Measurements from ENCODE around the gene CARD19.

CARD19 gene

DNA sequence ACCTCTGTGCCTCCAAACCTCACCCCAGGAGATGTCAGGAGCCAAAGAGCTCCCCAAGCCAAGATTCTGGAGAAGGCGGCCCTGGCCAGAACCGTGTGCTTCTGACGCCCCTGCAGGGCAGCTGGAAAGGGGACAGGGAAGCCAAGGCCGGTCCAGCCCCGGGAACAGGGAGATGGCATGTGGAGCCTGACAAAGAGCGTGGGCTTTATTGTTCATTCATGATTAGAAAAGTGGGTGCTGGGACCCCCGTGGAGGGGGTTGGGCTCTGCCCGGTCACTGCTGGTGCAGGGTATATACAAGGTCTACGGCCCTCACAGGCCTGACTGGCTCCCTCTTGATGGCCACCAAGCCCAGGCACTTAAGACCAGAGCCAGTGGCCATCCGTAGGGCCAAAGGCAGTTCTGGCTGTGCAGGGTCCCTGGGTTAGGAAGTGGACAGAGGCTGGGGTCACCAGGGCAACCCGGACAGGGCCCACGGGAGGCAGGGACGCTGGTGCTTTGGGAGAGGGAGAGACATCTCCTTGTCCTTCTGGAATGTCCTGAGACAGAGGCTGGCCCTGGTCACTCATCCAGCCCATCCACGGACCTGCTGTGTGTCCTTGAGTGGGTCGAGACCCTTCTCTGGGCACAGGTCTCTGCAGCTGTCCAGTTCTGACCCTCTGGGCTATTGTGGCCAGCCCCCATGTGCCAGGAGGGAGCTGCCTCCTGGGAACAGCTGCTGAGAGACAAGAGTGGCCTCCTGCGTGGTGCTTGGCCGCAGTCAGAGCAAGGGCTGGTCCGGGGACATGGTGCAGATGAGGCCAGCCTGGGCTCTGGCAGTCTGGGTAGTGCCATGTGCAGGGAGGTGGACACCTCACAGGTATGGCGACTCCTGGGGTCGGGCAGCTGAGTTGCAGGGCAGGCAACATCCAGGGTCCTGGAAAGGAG lies 25.6 kb downstream of the CARD19 start:
- DNase-seq: no peak

DNA sequence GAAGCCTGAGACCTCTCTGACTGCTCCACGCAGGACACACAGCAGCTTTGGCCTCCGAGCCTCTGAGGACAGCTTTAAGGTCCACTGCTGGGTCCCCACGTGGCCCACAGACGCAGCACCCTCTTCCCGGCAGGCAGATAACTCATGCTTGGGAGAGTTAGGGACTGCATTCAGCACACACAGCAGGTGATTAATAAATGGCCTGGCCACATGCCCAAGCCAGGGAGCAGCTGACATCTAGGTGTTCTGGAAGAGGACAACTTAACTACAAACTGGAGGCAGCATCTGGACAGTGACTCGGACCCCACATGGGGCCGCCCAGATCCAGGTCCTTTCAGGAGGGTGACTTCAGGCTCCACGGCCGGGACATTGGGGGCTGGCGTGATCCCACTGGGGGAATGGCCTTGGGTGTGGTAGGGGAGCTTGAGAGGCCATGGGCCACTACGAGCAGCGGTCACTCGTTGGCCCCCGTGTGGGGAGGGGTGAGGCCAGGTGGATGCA lies 26.8 kb downstream of the CARD19 start:
- no peak for DNase-seq

DNA sequence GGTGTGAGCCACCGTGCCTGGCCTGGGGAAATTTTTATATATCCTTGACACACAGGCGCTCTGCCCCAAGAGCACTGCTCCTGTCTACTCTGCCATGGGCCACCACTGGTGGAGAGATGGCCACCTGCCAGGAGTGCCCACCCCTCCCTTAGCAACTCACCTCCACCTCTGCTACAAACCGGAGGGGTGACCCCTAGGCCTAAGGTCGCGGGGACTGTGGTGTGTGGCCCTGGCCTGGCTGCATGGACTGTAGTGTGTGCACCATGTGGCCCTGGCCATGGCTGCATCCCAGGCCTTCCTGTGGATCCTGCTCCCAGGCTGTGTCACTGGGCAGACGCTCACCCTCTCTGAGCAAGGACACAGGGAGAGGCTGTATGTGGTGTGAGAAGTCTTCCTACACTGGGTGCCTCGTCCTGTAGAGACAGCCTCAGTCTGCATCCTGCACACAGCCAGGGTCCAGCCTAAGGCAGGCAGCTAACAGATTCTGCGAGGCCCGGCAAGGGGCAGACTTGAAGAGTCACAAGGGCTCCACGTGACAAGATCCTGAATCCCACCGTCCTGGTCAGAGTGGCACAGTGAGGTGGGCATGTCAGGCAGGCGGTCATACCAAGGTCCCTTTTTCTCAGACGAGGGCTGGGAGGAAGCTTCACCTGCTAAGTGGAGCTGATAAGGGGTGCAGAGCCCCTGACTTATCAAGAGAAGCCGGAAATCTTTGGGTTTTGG lies 27.7 kb downstream of the CARD19 start:
- no peak for DNase-seq

DNA sequence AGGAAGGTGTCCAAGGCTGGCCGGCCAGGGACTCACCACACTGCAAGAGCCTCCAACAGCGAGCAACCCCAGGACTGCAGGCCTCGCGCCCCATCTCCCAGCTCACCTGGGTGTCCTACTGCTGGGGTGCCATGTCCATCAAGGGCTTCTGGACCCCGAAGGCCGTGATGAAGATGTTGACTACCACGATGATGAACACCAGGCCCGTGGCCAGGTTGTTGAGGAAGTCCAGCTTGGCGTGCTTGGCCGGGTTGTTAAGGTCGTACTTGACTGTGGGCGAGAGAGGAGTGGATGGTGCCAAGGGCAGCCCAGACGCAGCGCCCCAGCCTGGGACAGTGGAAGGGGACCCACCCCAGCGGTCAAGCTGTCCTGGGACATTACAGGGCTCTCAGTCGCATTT lies 28.8 kb downstream of the CARD19 start:
- no peak for DNase-seq

DNA sequence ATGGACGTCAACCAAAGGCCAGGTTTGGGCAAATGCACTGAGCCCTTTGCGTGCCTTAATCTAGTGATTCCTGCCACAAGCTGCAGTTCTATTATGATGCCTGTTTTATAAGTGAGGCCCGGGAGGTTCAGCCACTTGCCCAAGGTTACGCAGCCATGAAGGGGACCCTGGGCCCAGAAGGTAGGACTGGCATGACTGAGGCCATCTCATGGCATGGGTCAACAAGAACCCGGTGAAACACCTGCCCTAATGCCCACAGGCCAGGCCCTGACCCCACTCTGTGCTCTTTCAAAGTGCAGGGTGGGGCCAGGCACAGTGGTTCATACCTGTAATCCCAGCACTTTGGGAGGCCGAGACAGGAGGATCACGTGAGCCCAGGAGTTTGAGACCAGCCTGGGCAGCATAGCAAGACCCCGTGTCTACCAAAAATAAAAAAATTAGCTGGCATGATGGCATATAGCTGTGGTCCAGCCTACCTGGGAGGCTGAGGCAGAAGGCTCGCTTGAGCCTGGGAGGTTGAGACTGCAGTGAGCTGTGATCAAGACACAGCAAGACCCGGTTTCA lies 29.4 kb downstream of the CARD19 start:
- no peak for DNase-seq

DNA sequence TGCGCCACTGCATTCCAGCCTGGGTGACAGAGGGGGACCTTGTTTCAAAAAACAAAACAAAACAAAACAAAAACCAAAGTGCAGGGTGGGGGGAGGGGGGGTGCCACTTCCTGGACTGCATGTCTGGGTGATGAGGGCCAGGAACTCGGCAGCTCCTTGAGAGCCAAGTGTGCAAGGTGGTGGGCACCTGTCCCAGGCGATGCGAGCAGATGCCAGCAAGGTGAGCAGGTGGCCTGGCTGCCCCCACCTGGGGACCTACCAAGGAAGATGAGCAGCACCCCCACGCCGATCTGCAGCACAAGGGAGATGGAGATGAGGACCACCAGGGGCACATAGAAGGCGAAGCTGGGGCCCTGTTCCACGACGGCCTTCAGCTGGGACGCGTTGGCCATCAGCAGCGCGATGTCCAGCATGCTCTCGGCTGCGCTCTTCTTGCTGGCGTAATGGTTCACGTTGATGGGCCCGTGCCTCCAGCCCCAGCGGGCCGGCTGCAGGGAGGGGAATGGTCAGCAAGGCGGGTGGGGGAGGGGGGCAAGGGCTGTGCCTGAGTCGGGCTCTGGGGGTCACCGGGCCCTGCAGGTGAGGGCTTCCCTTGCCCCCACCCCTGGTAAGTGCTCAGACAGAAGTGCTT lies 30.2 kb downstream of the CARD19 start:
- DNase-seq: no peak

DNA sequence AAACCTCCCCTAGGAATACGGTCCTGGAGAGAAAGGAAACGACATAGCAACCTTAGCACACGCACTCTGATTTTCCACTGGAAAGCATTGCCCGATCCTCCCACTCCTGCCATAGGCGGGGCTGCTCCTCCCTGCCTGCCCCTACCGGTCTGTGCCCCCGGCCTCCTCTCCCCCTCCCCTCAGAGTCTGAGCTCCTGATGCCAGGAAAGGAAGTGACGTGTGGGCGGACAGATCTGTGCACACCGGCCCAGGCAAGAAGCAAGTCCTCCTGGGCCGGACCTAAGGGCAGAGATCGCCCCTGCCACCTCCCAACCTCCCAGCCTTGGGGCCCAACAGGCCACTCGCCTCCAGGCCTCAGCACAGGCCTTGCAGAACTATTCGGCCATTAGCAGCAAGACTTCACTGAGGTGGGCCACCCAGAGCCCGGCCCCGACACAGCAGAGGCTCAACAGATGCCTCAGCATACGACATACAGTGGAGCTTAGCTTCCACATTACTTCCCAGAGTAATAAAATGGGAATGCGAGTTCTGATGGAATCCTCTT lies 30.9 kb downstream of the CARD19 start:
- DNase-seq: no peak

DNA sequence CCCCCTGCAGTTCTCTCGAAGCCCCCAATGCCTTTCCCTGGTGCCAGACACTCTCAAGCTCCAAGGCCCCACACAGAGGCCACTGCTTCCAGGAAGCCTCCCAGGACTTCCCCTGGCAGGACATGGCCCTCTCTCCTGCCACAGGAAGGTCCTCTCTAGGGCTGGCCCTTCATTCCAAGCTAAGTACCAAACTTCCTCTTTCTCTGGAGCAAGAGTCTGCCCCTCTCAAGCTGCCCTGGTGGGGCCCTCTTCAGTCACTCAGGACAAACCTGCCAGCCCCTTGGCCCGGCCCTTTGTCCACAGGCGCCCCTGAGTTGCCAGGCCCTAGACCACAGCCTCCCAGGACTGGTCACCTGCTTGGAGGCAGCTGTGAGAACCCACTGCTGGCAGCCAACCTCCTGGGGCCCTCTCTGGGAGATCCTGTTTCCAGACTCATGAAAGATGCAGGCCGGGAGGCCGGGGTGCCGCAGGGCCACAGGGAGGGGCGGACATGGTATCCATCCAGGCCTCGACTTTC lies 31.4 kb downstream of the CARD19 start:
- no peak for DNase-seq

DNA sequence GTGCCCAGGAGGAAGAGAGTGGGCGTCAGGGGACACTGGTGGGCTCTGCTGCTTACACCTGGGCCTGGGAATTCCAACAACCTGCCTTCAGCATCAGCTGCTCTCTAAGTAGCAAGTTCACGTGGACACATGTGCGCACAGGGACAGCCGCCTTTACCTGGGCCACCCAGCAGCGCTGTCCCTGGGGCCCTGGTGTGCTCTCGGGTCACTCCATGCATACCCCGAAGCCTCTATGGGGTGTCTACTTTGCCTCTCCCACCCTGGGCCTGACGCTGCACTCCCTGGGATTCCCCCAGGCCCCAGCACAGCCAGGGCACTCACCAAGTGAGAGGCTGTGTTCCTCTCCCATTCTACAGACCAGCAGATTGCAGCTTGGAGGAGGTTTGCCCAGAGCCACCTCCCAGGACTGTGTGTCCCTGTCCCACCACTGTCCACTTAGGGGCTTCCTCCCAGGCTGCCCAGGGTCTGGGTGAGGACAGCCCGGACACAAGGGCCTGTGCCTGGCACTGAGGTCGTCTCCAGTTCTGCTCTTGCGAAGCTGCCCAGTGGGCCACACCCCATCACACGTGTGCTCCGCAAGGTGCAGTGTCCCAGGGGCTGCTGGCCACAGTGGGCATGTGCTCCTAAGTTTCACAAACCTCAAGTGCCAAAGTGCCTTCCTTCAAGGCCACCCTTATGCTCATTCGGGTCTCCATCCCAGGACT lies 32.1 kb downstream of the CARD19 start:
- no peak for DNase-seq

DNA sequence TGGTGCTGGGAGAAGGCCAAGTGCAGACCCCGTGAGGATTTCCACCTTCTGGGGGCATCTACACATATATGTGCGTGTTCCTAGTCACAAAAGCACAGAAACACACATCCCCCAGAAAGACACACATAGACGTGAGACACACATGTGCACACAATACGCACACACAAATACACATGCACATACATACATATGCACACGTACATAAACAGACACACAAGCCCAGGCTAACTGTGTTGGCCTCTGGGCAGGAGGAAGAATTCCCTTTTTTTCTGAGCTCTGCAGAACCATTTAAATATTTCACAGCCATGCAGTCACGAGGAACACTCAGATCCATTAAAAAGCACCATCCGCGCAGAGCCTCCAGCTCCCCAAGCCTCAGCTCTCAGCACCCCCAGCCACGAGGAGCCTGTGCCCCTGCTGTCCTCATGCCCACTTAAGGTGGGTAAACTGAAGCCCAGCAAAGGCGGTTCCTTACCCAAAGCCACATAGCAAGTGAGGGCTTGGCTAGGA lies 32.8 kb downstream of the CARD19 start:
- no peak for DNase-seq

DNA sequence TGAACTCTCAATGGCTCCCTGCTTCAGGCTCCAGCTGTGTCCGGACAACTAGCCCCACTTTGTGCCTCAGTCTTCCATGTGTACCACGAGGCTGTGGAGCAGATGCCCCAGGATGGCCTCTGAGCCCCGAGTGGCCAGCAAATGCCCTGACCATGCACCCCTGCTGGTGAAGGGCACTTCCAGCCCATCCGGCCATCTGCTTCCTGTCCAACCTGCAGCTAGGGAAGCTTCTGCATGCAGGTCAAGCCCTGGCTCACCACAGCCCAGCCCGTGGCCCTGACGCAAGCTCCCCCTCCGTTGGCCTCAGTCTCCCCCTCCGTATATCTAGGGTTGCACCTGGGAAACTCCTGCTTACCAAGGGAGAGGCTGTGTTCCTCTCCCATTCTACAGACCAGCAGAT lies 33.3 kb downstream of the CARD19 start:
- no peak for DNase-seq

DNA sequence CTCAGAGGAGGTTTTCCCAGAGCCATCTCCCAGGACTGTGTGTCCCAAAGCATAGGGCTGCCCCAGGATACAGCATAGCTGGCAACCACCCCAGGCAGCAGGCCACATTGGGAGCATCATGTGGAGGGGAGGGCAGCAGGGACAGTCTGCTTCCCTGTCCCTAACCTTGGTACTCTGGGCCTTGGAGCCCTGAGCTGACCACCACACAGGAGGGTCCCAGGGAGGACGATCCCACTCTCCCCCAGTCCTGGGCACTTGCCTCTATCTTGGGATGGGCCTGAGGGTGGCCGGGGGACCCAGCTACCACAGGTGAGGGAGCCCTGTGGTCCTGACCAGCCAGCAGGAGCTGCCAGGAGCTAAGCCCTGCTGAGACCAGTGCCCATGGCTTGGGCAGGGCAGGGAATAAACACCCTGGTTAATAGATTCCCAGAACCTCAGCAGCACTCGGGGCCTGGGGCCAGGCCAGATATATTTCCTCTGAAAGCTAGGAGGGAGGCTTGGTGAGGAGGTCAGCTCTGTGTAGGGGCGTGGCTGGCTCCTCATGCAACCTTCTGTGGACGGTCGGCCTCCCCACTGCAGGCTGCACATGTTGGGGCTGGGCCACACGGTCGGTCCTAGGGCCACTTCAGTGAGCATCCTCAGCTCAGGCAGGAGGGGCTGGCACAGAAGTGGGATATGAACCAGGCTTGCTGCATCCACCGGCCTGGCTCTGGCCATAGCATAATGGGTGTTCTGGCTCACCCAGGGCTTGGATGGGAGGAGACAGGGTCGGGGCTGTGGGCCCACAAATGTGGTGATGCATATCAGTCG lies 33.9 kb downstream of the CARD19 start:
- no peak for DNase-seq

DNA sequence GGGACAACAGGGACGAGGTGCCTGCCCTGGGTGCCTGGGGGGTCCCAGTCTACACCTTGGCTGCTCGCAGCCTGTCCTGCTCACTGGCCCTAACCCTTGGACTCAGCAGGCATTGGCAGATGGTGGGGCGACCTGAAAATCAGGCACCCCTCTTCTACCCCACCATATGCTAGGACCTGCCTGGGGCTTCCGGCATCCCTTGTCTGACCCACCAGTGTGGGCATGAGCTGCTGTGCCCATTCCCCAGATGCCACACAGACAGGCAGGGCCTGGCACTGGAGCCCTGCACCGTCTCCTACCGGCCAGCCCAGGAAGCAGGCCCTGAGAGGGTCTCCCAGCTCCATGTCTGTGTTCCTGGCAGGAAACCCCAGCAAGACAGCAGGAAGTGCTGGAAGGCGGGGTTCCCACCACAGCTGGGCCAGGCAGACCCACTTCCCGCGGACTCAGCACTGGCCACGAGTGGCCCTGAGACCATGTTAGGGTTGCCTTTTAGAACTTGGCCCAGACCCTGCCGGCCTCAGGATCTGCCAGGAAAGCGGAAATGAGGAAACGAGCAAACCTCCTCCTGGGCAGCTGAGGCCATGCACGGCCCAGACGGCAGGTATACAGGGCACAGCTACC lies 35.0 kb downstream of the CARD19 start:
- no peak for DNase-seq

DNA sequence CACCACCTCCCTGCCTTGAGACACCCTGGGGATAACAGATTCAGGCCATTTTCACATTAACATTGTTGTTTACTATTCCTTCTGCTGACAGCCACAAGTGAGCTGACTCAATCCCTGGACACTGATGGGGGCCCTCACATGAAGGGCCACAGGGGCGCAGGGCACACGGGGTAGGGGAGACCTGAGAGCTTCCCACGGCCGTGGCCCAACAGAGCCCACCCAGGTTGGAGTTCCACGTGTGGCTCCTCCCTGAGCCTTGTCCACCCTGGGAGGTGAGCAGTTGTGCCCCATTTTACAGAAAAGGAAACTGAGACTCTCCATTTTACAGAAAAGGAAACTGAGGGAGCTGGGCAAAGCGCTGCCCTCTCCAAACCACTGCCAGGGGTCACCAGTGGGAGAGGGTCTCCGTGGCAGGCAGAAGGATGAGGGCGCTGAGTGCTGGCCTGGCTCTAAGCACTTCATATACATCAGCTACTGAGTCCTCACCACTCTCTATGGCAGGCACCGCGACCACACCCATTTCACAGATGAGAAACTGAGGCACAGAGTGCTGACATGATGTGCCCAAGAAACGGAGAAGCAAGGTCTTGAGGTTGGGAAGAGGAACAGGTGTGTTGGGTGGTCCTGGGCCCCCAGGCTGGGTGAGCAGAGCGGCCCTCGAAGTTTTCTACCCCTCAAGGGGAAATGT lies 35.7 kb downstream of the CARD19 start:
- DNase-seq: no peak

DNA sequence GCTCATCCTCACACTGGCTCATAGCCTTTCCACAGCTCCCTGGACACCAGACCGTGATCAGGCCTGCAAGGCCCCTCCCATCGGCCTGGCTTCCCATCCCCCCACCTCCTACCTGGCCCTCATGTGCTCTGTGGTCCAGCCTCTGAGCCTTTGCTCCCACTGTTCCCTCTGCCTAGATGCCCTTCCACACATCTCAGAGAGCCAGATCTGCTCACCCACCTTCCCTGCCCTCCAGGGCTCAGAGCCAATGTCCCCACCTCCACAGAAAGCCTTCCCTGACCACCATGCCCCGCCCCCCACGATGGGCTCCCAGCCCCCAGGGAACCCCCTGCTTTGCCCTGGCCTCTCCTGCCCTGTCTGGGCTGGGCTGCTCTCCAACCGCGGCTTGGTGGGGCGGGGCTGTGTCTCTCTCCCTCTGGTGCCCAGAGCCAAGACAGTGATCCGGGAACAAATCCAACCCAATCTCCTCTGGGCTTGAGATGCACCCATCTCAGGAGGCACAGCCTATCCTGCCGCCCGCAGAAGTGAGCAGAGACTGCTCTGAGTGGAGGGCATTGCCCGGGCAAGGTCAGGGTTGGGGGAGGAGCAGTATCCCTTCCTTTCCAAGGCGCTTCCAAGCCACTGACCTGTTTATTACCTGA lies 36.4 kb downstream of the CARD19 start:
- no peak for DNase-seq

DNA sequence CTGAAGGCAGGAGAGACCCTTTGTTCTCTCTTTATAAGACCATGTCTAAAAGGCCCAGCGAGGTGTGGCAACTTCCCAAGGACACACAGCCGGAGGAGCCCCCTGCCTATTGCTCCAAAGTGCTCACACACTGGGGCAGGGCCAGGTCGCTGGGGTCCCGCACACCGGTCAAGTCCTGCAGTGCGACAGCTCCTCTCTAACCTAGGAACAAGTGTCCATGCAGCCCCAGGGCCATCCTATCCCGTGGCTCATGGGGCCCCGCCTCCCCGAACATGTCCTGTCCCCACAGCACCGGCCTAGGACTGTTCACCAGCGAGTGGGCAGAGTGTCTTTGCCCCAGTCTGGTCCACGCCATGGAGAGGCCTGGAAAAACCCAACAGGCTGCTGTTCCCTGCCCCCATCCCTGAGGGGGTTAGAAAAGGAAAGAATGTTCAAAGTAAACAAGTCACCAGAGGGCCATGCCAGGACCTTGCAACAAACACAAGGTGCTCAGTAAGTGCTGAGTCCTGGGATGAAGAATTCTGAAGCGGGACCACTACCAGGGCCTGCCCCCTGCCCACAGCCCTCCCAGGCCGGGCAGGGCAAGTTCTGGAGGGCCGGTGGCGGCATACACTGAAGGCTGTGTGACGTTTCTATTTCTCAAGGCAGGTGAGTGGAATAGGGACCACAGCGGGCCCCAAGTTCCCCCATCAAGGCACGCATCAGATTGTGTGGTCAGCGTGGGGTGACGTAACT lies 37.1 kb downstream of the CARD19 start:
- no peak for DNase-seq

DNA sequence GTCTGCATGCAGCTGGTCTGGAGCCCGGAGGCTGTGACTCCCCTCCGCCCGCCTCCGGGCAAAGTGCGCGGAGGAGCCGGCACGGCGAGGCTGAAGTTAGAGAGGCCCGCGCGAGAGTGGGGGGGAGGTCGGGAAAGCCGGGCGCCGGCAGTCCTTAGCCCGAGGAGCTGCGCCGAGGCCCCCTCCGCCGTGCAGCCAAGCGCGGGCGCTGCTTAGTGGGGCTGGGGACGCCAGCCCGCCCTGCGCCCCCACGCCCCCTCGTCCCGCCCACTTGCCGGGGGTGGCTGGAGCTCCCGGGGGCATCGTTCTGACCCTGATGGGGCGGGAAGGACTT lies 37.6 kb downstream of the CARD19 start:
- DNase-seq: no peak

DNA sequence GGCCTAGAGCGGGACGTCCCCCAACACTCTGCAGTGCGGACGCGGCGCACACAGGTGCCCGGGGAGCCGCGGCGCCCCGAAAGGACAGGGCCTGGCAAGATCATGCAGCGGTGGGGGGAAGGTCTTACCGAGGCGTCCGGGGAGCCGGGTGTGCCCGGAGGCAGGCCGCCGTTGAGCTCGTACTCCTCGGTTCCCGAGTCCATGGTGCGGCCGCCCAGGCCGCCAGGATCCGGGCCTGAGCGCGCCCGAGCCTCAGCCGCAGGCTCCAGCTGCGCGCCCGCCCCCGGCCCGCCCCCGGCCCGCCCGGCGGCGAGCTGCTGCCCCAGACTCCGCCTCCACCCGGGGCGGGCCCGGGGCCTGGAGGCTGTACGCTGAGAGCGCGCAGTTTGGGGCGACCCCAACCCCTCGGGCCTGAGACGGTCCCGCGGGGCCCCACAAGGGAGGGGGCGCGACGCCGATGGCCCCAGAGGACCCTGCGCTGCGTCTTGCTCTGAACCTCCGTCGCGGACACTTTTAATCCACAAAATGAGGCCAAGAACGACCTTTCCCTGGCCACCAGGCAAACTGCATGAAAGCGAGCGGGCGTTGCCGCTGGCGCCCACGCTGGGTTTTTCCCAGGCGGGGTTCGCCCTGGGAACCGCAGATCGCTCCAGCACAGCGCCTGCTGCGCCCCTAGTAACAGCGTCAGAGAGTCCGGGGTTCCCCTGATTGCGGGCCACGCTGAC lies 38.2 kb downstream of the CARD19 start, which contains the start of gene NINJ1:
NINJ1 (minus strand) TSS at position 237 of the 725 bp plus-strand sequence; CDS start at position 203, 34 bp downstream.
- no peak for DNase-seq

Data from NCI-H524 treated with DMSO at 0.1 percent for 48 hours (cell line).